ENCODE measurements around the gene NUDT6.
"Not testable (repeated sequence)": the region's sequence is repeated elsewhere in the genome, so short reads cannot be mapped to it uniquely, and the experiment has no call there.

NUDT6 gene

GRCh38 chr4:122875949-122876348, 46.4 kb downstream of the NUDT6 start:
- no peak for DNase-seq

- peak in 1 of 4 experiments; percentile 2 for DNase-seq
These were observed 48.4 kb downstream of the NUDT6 start for GRCh38 chr4:122873821-122874593.

GRCh38 chr4:122873146-122873545, 49.3 kb downstream of the NUDT6 start:
- DNase-seq, result no peak

- DNase-seq, result not testable (repeated sequence)
These were observed 54.2 kb downstream of the NUDT6 start for GRCh38 chr4:122868235-122868634.

- no peak for DNase-seq
These were observed 57.0 kb downstream of the NUDT6 start for GRCh38 chr4:122865425-122865824.

GRCh38 chr4:122863639-122864038, 58.8 kb downstream of the NUDT6 start:
- DNase-seq, result no peak

- no peak for DNase-seq
These were observed 61.0 kb downstream of the NUDT6 start for GRCh38 chr4:122861172-122861943.

GRCh38 chr4:122858705-122859104, 63.7 kb downstream of the NUDT6 start:
- no peak for DNase-seq

- DNase-seq, result no peak
These were observed 65.2 kb downstream of the NUDT6 start for GRCh38 chr4:122857160-122857559.

GRCh38 chr4:122855353-122855890, 67.0 kb downstream of the NUDT6 start:
- DNase-seq, result peak in 1 of 4 experiments; percentile 1

- DNase-seq, result no peak
These were observed 67.7 kb downstream of the NUDT6 start for GRCh38 chr4:122854447-122855352.

GRCh38 chr4:122851568-122851967, 70.8 kb downstream of the NUDT6 start:
- DNase-seq, result no peak

- DNase-seq, result not testable (repeated sequence)
These were observed 72.6 kb downstream of the NUDT6 start for GRCh38 chr4:122849789-122850188.

GRCh38 chr4:122847931-122848330, 74.5 kb downstream of the NUDT6 start:
- DNase-seq, result no peak

GRCh38 chr4:122845760-122846159, 76.6 kb downstream of the NUDT6 start:
- DNase-seq, result no peak

- no peak for DNase-seq
These were observed 77.3 kb downstream of the NUDT6 start for GRCh38 chr4:122845066-122845465.

- DNase-seq, result not testable (repeated sequence)
These were observed 78.0 kb downstream of the NUDT6 start for GRCh38 chr4:122844391-122844790.

- DNase-seq, result no peak
These were observed 79.3 kb downstream of the NUDT6 start for GRCh38 chr4:122842984-122843531.
